ENCODE data around the gene MPZL2. TPM values are rescaled to one million over a fixed set of nuclear protein-coding genes. Genes with fewer than 3 reads are reported as not detected.

The MPZL2 gene
- total and polyA plus RNA-seq, 9 of the 15 experiments (the other 6 are each of a cell fraction or from before 2014, with no cell fraction given), result 0.09 to 0.28 (median 0.18) TPM; not detected in 2

GRCh38 chr11:118224511-118225188, 39.4 kb downstream of the MPZL2 start, which contains the start of gene JAML:
Gene JAML (minus strand): TSS chr11:118225011. CDS start chr11:118214866, 10,145 bp downstream.
- ChIA-PET POLR2A (interaction anchor here (0.7 kb wide), 1 partner anchor 12 kb away, joined by 4 read pairs; no protein-coding TSS in a partner anchor), CTCF (ENCODE audit: low intra/inter-chr PET ratio) (no interaction called here)
- no peak within 1 kb of the TSS for H3K4me2 ChIP-seq (ENCODE audit: insufficient read depth, low read length)
- H3K36me3 ChIP-seq (ENCODE audit: control insufficient read depth, insufficient read depth, low read length), result no peaks in the 10 kb centered on the region
- H4K20me1 ChIP-seq (replicated peaks; ENCODE audit: control insufficient read depth, insufficient read depth, low read length), result no peaks in the 10 kb centered on the region
- no peak within 1 kb of the TSS for H3K9ac ChIP-seq (ENCODE audit: insufficient read depth in 1 of 2, low read depth in 2 of 2, low read length in 2 of 2)
- no peak within 1 kb of the TSS for H3K4me3 ChIP-seq
- H3K4me1 ChIP-seq (replicated peaks in 1 of 2; ENCODE audit: control insufficient read depth in 2 of 2, insufficient read depth in 2 of 2, low read length in 2 of 2), result no peaks in the 10 kb centered on the region
- H3K9me1 ChIP-seq (ENCODE audit: control insufficient read depth, insufficient read depth, low read length), result no peaks in the 10 kb centered on the region
- TF ChIP-seq ZNF589 (CRISPR knock-in tag; IDR thresholded peaks at IDR 0.05; ENCODE audit: low read depth) (no peak), ZBTB11 (CRISPR knock-in tag; IDR thresholded peaks at IDR 0.05) (no peak), PBX2 (CRISPR knock-in tag; IDR thresholded peaks at IDR 0.05; ENCODE audit: low read depth) (no peak), PBX2 (tag; conservative IDR thresholded peaks at IDR 0.05; ENCODE audit: low read depth) (no peak), ESRRB (CRISPR knock-in tag; IDR thresholded peaks at IDR 0.05; ENCODE audit: borderline replicate concordance) (no peak)
- H2AFZ ChIP-seq (ENCODE audit: low read depth, low read length), result no peak within 1 kb of the TSS
- intact Hi-C loops (cut with micrococcal nuclease), result no loop called here
- H3K27me3 ChIP-seq (ENCODE audit: control insufficient read depth in 2 of 2, insufficient read depth in 2 of 2, low read length in 2 of 2), result peaks cover 4 to 20% of the 10 kb centered on the region in 2 experiments; a peak in 4 of 5 replicates
- WGBS (ENCODE audit: insufficient coverage, low coverage, missing lambda C conversion rate), result 8% methylated on average over 6 of the region's 6 CpGs
- DNase-seq (ENCODE audit: extremely low read depth in 1 of 4, low spot score in 3 of 4) (no peak), ATAC-seq (no peak), FAIRE-seq (no peak)
- no peaks in the 10 kb centered on the region for H3K9me3 ChIP-seq (replicated peaks; ENCODE audit: control insufficient read depth, insufficient read depth, low read depth, low read length)
- BruUV-seq (replicated peaks), result no TSS peak
- in situ Hi-C loops (cut with MboI), result no loop called here
- H3K27ac ChIP-seq (ENCODE audit: extremely low read depth, low read depth, low read length), result no peak within 1 kb of the TSS
- H3K79me2 ChIP-seq (ENCODE audit: control insufficient read depth, insufficient read depth, low read length), result no peaks in the 10 kb centered on the region

All from K562 (cell line).